Neural cell (in vitro differentiated cells): ENCODE results near the gene TTC22.

Source experiments
- CTCF ChIP-seq: fragments of 450-650 bp; IDR thresholded peaks from 2 replicates; pipeline ENCODE4 v1.5.1; 2014; ENCODE audit warnings: antibody characterized with exemption, mild to moderate bottlenecking, moderate library complexity; ENCODE audit not compliant: poor library complexity, severe bottlenecking
- EP300 ChIP-seq: fragments of 450-650 bp; conservative IDR thresholded peaks from 2 replicates; pipeline ENCODE4 v1.6.1; 2014; ENCODE audit warnings: antibody characterized with exemption, mild to moderate bottlenecking, moderate library complexity; ENCODE audit not compliant: poor library complexity, severe bottlenecking
- EZH2 ChIP-seq: fragments of 200-600, 300-800 bp; shearing (Covaris generic), sonication (generic); IDR thresholded peaks from 2 replicates; pipeline ENCODE4 v1.6.1; 2014; ENCODE audit warnings: antibody characterized with exemption, low read length, borderline replicate concordance, mild to moderate bottlenecking; ENCODE audit not compliant: insufficient read depth, poor library complexity, severe bottlenecking
- MXI1 ChIP-seq: fragments of 450-650 bp; conservative IDR thresholded peaks from 2 replicates; pipeline ENCODE4 v1.6.1; 2014; ENCODE audit warnings: antibody characterized with exemption, mild to moderate bottlenecking; ENCODE audit not compliant: poor library complexity, severe bottlenecking
- POLR2AphosphoS5 ChIP-seq: IDR thresholded peaks from 2 replicates; pipeline ENCODE4 v1.6.1; 2012
- RAD21 ChIP-seq: fragments of 450-650 bp; conservative IDR thresholded peaks from 2 replicates; pipeline ENCODE4 v1.6.1; 2014; ENCODE audit warnings: antibody characterized with exemption, mild to moderate bottlenecking, moderate library complexity
- REST ChIP-seq: IDR thresholded peaks from 2 replicates; pipeline ENCODE4 v1.6.1; 2012; ENCODE audit warnings: borderline replicate concordance
- SMC3 ChIP-seq: fragments of 450-650 bp; conservative IDR thresholded peaks from 2 replicates; pipeline ENCODE4 v1.6.1; 2014; ENCODE audit warnings: antibody characterized with exemption, mild to moderate bottlenecking, moderate library complexity; ENCODE audit not compliant: poor library complexity
- TAF1 ChIP-seq: IDR thresholded peaks from 2 replicates; pipeline ENCODE4 v1.6.1; 2012; ENCODE audit warnings: low read depth

- TF ChIP-seq CTCF (no peak), EP300 (no peak), EZH2 (no peak), RAD21 (no peak), POLR2AphosphoS5 (no peak), MXI1 (no peak), REST (no peak), TAF1 (no peak), SMC3 (no peak)
Measured at GRCh38 chr1:54798206-54798605, 2.9 kb downstream of the TTC22 start.
